Mesothelial cell of epicardium (in vitro differentiated cells): ENCODE results near the gene SMAD9. TPM values are rescaled to one million over a fixed set of nuclear protein-coding genes. Genes with fewer than 3 reads are reported as not detected.
A peak's percentile ranks its signal among the peaks of the same experiment; 100 is the strongest.

Source experiments
- DNase-seq, 2 experiments: peaks; one replicate each; pipeline ENCODE4 v3.0.0; 2021; ENCODE audit warnings: low spot score in 2 of 2; ENCODE audit not compliant: unreplicated experiment in 2 of 2
- H3K27ac Mint-ChIP-seq: 2 replicates; pipeline ENCODE4 v1.8.0; 2021; ENCODE audit warnings: mixed read lengths
- H3K27me3 Mint-ChIP-seq: 2 replicates; pipeline ENCODE4 v1.8.0; 2021; ENCODE audit warnings: low read depth, mixed read lengths
- H3K36me3 Mint-ChIP-seq: 2 replicates; pipeline ENCODE4 v1.8.0; 2021; ENCODE audit warnings: mixed read lengths
- H3K4me1 Mint-ChIP-seq: 2 replicates; pipeline ENCODE4 v1.8.0; 2021; ENCODE audit warnings: mixed read lengths
- H3K4me3 Mint-ChIP-seq: 2 replicates; pipeline ENCODE4 v1.8.0; 2021; ENCODE audit warnings: mild to moderate bottlenecking, moderate library complexity, mixed read lengths
- H3K9me3 Mint-ChIP-seq: 2 replicates; pipeline ENCODE4 v1.8.0; 2021; ENCODE audit warnings: mixed read lengths
- total RNA-seq: library from RNA; stranded (reverse); gene quantifications from 3 replicates; pipeline ENCODE4 v1.2.1, GENCODE V29; 2021
- TF ChIP-seq, protein P1 (sequence below): fragments of 200-600 bp; sonication (generic); IDR thresholded peaks from one replicate; pipeline ENCODE4 v1.5.0; 2021; ENCODE audit warnings: antibody characterized with exemption; ENCODE audit not compliant: unreplicated experiment

The SMAD9 gene
- total RNA-seq, 1 donor from 2014 or later: 30.9 TPM

DNA sequence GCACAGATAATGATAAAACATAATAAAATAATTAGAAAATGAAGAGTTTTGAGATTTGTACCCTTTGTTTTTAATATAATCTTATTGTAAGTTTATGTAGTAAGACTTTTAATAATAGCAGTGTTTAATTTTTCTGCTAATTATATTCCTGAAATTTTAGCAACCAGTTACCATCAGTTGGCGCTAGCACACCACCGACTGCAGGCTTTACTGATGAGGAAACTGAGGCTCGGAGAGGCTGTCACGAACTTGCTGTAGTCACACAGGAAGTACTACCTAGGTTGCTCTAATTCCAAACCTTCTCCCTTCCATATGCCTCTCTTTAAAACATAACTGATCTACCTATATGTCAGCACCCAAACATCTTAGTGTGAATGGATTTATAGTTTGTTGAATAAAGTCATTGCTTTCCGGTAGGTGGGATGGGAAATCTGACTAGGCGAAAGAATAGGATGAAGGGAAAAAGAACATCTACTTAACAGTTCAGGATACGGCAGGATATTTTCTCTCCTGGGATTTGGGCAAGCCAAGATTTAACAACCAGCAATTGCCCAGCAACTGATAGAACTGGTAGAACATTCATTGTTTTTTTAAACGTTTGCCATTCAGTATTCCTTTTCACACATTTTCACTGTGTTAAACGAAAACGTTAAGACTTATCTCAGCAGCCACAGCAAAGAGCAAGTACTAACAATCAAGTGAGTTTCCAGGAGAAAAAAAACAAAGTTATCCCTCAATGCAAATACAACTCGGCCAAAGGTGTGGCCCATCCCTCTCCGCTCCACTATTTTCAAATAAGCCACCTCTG lies 101.8 kb downstream of the SMAD9 start:
- Mint-ChIP-seq H3K4me3 (peak overlapping the region; percentile 81), H3K4me1 (peaks cover 56% of the 10 kb centered on the region), H3K36me3 (no peaks in the 10 kb centered on the region), H3K27me3 (no peaks in the 10 kb centered on the region), H3K9me3 (no peaks in the 10 kb centered on the region), H3K27ac (peak overlapping the region; percentile 47)
- no peak for DNase-seq
- TF ChIP-seq, protein P1, sequence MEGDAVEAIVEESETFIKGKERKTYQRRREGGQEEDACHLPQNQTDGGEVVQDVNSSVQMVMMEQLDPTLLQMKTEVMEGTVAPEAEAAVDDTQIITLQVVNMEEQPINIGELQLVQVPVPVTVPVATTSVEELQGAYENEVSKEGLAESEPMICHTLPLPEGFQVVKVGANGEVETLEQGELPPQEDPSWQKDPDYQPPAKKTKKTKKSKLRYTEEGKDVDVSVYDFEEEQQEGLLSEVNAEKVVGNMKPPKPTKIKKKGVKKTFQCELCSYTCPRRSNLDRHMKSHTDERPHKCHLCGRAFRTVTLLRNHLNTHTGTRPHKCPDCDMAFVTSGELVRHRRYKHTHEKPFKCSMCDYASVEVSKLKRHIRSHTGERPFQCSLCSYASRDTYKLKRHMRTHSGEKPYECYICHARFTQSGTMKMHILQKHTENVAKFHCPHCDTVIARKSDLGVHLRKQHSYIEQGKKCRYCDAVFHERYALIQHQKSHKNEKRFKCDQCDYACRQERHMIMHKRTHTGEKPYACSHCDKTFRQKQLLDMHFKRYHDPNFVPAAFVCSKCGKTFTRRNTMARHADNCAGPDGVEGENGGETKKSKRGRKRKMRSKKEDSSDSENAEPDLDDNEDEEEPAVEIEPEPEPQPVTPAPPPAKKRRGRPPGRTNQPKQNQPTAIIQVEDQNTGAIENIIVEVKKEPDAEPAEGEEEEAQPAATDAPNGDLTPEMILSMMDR: no peak

DNA sequence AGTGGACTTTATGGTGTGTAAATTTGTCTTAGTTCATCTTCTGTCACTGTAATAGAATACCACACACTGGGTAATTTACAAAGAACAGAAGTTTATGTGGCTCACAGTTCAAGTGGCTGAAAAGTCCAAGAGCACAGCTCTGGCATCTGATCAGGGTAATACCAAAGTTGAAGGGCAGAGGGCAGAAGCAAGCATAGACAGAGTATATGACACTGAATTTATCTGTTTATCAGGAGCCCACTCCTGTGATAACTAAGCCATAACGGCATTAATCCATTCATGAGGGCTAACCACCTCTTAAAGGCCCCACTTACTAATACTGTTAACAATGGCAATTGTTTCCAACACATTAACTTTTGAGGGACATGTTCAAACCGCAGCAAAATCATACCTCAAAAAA lies 105.0 kb downstream of the SMAD9 start:
- TF ChIP-seq, protein P1: no peak
- DNase-seq: no peak
- peak overlapping the region; percentile 66 for H3K27ac Mint-ChIP-seq
- H3K4me3 Mint-ChIP-seq: no peak overlapping the region
- H3K27me3 Mint-ChIP-seq: no peaks in the 10 kb centered on the region
- H3K9me3 Mint-ChIP-seq: no peaks in the 10 kb centered on the region
- H3K36me3 Mint-ChIP-seq: no peaks in the 10 kb centered on the region
- H3K4me1 Mint-ChIP-seq: peaks cover 49% of the 10 kb centered on the region

DNA sequence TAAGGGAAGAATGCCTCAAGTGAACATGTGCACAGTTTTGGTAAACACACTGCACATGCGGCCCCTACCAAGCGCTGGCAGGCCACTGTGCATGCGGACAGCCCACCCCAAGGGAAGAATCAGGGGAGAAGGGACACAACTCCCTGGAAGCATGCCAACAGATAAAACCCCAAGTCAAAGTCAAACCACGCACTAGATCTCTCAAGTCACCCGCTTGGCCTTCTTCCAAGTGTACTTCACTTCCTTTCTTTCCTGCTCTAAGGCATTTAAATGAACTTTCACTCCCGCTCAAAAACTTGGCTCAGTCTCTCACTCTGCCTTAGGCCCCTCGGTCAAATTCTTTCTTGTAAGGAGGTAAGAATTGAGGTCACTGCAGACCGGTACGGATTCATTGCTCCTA lies 105.6 kb downstream of the SMAD9 start:
- H3K27me3 Mint-ChIP-seq: no peaks in the 10 kb centered on the region
- DNase-seq: no peak
- no peaks in the 10 kb centered on the region for H3K9me3 Mint-ChIP-seq
- TF ChIP-seq, protein P1: no peak
- H3K4me1 Mint-ChIP-seq: peaks cover 45% of the 10 kb centered on the region
- no peak overlapping the region for H3K4me3 Mint-ChIP-seq
- H3K27ac Mint-ChIP-seq: peak overlapping the region; percentile 75
- H3K36me3 Mint-ChIP-seq: no peaks in the 10 kb centered on the region

DNA sequence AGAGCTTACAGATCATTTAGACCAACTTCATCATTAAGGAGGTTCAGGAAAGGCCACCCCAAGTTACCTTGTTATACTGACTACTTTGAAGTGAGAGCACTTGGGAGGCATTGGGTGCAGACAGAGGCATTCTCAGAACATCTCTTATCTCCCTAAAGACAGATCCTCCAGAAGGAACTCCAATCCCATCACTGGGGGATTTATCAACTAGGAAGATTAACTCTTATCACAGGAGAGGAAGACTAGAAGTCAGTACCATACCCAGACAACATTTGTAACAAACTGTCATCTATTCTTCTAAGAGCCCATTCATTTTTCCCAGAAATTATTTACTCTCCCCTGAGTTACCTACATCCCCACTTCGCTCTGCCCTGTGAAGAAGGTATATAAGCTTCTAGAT lies 106.8 kb downstream of the SMAD9 start:
- Mint-ChIP-seq H3K27ac (peak overlapping the region; percentile 60), H3K36me3 (no peaks in the 10 kb centered on the region), H3K4me1 (peaks cover 37% of the 10 kb centered on the region), H3K27me3 (no peaks in the 10 kb centered on the region), H3K9me3 (no peaks in the 10 kb centered on the region), H3K4me3 (no peak overlapping the region)
- TF ChIP-seq, protein P1: no peak
- no peak for DNase-seq

DNA sequence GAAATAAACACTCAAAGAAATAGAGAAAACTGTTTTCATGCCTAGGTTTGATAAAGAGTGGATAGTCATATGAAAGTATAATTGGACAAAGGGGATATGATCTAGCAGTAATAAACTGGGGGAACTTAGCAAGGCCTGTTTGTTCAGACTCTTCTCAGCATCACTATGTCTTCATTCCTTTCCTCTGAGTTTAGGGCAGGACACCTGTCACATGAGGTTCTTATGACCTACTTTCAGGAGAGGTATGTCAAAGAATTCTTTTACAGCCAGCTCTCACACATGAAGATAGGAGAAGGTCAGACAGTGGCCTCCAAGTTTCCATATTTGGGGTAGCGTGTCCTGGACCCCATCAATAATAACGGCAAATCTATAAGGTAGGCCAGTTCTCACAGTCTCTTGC lies 112.4 kb downstream of the SMAD9 start:
- Mint-ChIP-seq H3K27me3 (no peaks in the 10 kb centered on the region), H3K4me3 (no peak overlapping the region), H3K27ac (peak overlapping the region; percentile 39), H3K4me1 (peaks cover 16% of the 10 kb centered on the region), H3K9me3 (no peaks in the 10 kb centered on the region), H3K36me3 (no peaks in the 10 kb centered on the region)
- DNase-seq: no peak
- TF ChIP-seq, protein P1: no peak

DNA sequence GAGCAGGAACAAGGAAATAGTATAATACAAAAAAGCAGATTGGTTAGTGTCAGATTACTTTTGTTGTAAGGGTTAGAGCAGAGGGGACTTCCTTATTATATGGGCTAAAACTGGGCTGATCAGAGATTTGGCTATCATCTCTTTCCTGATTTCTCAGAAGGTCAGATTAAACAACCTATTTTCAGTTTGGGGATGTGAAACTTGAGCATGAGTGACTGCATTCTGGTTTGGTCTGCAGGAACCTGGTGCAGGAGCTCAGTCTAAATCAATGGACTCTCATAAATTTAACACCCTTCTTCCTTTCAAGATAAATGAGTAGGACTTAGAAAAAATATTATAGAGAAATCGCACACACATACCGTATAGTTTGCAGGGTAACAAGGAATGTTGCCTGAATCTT lies 113.9 kb downstream of the SMAD9 start:
- Mint-ChIP-seq H3K27ac (no peak overlapping the region), H3K36me3 (no peaks in the 10 kb centered on the region), H3K27me3 (no peaks in the 10 kb centered on the region), H3K9me3 (no peaks in the 10 kb centered on the region), H3K4me1 (peaks cover 16% of the 10 kb centered on the region), H3K4me3 (no peak overlapping the region)
- TF ChIP-seq, protein P1: no peak
- no peak for DNase-seq
